GM10847 (cell line): ENCODE results near the gene CACNA2D3.

Experiments
- POLR2A ChIP-seq: IDR thresholded peaks from 2 replicates; pipeline ENCODE4 v1.6.1; 2011; ENCODE audit not compliant: insufficient read length; ENCODE audit errors: extremely low read depth

CACNA2D3 gene

DNA sequence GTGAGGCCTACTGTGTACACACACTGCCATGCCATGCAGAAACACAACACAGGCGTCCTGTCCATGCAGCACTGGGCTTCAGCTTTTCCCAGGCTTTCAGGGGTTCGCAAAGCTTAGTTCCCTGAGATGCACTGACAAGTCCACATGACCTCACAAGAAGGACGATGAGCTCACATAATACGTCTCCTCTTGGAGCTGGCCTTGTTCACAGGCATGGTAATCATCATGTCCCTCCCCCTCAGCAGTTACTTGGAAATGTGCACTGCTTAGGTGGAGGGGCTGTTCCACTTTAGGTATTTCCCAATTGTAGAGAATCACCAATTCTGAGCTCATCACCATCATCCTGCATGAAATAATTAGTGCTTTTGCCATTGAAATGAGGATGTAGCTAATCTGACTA is 496.7 kb downstream of the CACNA2D3 start:
- no peak for TF ChIP-seq POLR2A

GRCh38 chr3:54619531-54619930 is 497.2 kb downstream of the CACNA2D3 start:
- TF ChIP-seq POLR2A, result no peak

- TF ChIP-seq POLR2A, result no peak
Measured at GRCh38 chr3:54621184-54621583, 498.8 kb downstream of the CACNA2D3 start.

GRCh38 chr3:54622678-54623077 is 500.3 kb downstream of the CACNA2D3 start:
- TF ChIP-seq POLR2A, result no peak

DNA sequence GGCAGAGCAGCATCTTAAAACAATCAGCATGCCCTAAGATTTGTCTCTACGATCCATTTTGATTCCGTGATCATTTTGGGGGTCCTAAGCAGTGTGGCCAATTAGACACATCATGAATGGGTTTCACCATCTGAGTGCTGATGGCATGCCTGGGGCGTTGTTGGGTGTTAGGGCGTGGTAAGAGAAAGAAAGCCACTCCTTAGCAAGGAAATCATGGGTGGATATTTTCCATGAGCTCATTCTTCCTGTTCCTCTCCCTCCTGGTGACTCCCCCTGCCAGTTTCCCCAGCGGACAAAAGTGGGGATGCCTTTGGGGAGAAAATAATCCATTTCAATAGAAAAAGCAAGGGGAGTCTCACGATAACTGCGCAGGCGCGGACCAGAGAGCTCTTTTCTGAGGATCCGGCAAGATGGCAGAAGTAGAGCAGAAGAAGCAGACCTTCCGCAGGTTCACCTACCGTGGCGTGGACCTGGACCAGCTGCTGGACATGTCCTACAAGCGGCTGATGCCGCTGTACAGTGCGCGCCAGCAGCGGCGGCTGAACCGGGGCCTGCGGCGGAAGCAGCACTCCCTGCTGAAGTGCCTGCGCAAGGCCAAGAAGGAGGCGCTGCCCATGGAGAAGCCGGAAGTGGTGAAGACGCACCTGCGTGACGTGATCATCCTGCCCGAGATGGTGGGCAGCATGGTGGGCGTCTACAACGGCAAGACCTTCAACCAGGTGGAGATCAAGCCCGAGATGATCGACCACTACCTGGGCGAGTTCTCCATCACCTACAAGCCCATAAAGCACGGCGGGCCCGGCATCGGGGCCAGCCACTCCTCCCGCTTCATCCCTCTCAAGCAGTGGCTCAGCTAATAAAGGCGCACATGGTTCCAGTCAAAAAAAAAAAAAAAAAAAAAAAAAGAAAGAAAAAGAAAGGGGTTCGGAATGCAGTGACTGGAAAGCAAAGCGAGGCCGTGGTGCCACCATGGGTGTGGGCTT is 503.7 kb downstream of the CACNA2D3 start:
- TF ChIP-seq POLR2A, result no peak

DNA sequence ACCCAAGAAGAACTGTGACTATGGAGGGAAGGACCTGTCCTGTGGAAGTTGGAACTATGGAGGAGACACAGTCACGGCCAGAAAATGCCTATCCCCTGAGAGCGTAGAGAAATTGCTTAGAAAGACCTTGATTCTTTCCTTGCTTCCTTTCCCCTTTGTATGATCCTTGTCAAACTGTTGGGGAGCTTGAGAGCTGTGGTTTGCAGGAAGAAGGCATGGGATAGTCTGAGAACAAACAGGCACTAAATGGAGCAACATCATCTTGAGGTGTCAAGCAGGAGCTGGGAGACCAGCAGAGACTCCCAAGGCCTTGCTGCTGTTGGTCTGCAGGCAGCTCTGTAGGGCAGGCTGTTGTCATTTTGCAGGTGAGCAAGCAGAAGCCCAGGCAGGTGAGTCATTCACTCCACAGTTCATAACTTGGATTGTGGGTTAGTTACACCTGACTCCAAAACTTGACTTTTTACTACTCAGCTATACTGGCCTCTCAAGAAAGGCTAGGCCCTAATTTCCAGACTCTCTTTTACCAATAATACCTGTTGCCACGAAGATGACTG is 506.6 kb downstream of the CACNA2D3 start:
- no peak for TF ChIP-seq POLR2A

DNA sequence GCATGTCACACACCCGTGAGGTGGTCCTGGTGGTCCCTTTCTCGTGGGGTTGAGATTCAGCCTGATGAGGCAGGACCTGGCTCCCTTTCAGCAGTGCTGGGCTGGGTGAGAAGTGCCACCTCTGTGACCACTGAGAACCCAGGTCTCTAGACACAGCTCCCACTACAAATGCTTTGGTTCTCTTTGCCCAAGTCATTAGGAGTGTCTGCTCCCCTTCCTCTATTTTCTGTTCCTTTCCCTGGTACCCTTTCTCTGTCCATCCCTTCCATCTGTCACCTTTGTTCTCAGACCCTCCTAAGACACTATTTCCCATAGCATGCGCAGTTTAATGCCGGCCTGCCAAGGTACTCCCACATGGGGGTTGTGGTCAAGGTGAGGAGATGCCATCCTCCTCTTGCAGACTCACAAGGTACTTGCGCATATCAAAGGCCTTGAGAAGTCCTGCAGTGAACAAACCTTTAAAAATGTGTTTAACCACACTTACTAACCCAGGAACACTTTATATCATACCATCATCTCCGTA is 507.8 kb downstream of the CACNA2D3 start:
- TF ChIP-seq POLR2A, result no peak

GRCh38 chr3:54631516-54632325 is 509.4 kb downstream of the CACNA2D3 start:
- no peak for TF ChIP-seq POLR2A

GRCh38 chr3:54632326-54632665 is 509.9 kb downstream of the CACNA2D3 start:
- TF ChIP-seq POLR2A, result no peak

DNA sequence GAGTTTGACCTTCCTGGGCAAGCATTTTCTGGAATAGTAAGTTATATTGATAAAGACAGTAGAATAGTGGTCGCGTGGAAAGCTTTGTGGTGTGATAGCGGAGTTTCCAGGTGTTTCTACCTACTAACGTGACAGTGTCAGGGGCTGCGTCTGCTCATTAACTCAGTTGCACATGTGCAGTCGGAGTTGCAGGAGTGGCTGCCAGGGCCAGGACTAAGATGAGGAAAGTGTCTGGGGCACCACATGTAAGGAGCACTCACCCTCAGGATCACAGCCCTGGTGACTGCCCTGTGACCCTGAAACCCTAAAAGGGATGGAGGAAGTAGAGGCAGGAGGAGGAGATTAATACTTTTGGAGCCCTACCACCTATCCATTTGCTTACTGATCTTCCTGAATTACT is 510.5 kb downstream of the CACNA2D3 start:
- no peak for TF ChIP-seq POLR2A

- TF ChIP-seq POLR2A, result no peak
Measured at GRCh38 chr3:54633444-54634121, 511.2 kb downstream of the CACNA2D3 start.

GRCh38 chr3:54634122-54634469 is 511.7 kb downstream of the CACNA2D3 start:
- TF ChIP-seq POLR2A, result no peak

- TF ChIP-seq POLR2A, result no peak
Measured at GRCh38 chr3:54641226-54642014, 519.1 kb downstream of the CACNA2D3 start.

GRCh38 chr3:54642147-54642546 is 519.8 kb downstream of the CACNA2D3 start:
- TF ChIP-seq POLR2A, result no peak
